Activated T-cell treated with anti-CD3 and anti-CD28 coated beads, Interleukin-2, amount 50 U/mL, for 72 hours (primary cell): ENCODE results near the gene FN3K. TPM values are rescaled to one million over a fixed set of nuclear protein-coding genes. Genes with fewer than 3 reads are reported as not detected.
A peak's percentile ranks its signal among the peaks of the same experiment; 100 is the strongest.
"Not testable (repeated sequence)": the region's sequence is repeated elsewhere in the genome, so short reads cannot be mapped to it uniquely, and the experiment has no call there.

Experiments
- ATAC-seq, 2 donors: fragments of 150-1000 bp; cut with Tn5 transposase; replicated peaks in 1 of 2; 2 replicates each; pipeline ENCODE4 v1.10.0; 2021; ENCODE audit warnings: moderate library complexity in 2 of 2, mild to moderate bottlenecking in 1 of 2
- DNase-seq, 2 donors: peaks; one replicate each; pipeline ENCODE4 v3.0.0; 2021 to 2022; ENCODE audit warnings: mixed read lengths in 1 of 2
- H3K27ac Mint-ChIP-seq: one replicate; pipeline ENCODE4 v1.8.0; 2022; ENCODE audit warnings: mild to moderate bottlenecking, moderate library complexity, mixed read lengths
- H3K27me3 Mint-ChIP-seq: one replicate; pipeline ENCODE4 v1.8.0; 2022; ENCODE audit warnings: low read depth, mixed read lengths
- H3K36me3 Mint-ChIP-seq, 2 donors: one replicate each; pipeline ENCODE4 v1.8.0; 2022; ENCODE audit warnings: mixed read lengths in 2 of 2, mild to moderate bottlenecking in 1 of 2; ENCODE audit not compliant: insufficient read depth in 2 of 2
- H3K4me1 Mint-ChIP-seq: one replicate; pipeline ENCODE4 v1.8.0; 2022; ENCODE audit warnings: low read depth, mixed read lengths
- H3K4me3 Mint-ChIP-seq, 2 donors: one replicate each; pipeline ENCODE4 v1.8.0; 2022; ENCODE audit warnings: mild to moderate bottlenecking in 2 of 2, mixed read lengths in 2 of 2, moderate library complexity in 2 of 2
- H3K9me3 Mint-ChIP-seq, 2 donors: one replicate each; pipeline ENCODE4 v1.8.0; 2022; ENCODE audit warnings: mixed read lengths in 2 of 2
- total RNA-seq, 2 donors: library from RNA; stranded (reverse); gene quantifications; one replicate each; pipeline ENCODE4 v1.2.3, GENCODE V29; 2022

The FN3K gene
- total RNA-seq, 2 donors from 2014 or later = 3.5 to 4.3 TPM

GRCh38 chr17:82732118-82732743 is 3.2 kb upstream of the FN3K start:
- ATAC-seq (no peak), DNase-seq (no peak)
- H3K4me3 Mint-ChIP-seq = no peak overlapping the region
- no peaks in the 10 kb centered on the region for H3K27me3 Mint-ChIP-seq
- H3K4me1 Mint-ChIP-seq = no peaks in the 10 kb centered on the region
- H3K9me3 Mint-ChIP-seq = peaks cover 5 to 7% of the 10 kb centered on the region in 2 donors
- H3K36me3 Mint-ChIP-seq = peaks cover 6 to 21% of the 10 kb centered on the region in 2 donors
- H3K27ac Mint-ChIP-seq = no peak overlapping the region

- no peak overlapping the region for H3K27ac Mint-ChIP-seq
- no peaks in the 10 kb centered on the region for H3K4me1 Mint-ChIP-seq
- DNase-seq (no peak), ATAC-seq (no peak)
- peaks cover 11 to 17% of the 10 kb centered on the region in 2 donors for H3K9me3 Mint-ChIP-seq
- no peak overlapping the region for H3K4me3 Mint-ChIP-seq
- no peaks in the 10 kb centered on the region for H3K27me3 Mint-ChIP-seq
- peaks cover 17 to 28% of the 10 kb centered on the region in 2 donors for H3K36me3 Mint-ChIP-seq
Observed at GRCh38 chr17:82736511-82737185, 1.2 kb downstream of the FN3K start.

GRCh38 chr17:82737967-82738877 is 2.8 kb downstream of the FN3K start:
- H3K4me3 Mint-ChIP-seq = no peak overlapping the region
- H3K4me1 Mint-ChIP-seq = no peaks in the 10 kb centered on the region
- H3K27ac Mint-ChIP-seq = no peak overlapping the region
- peaks cover 17 to 28% of the 10 kb centered on the region in 2 donors for H3K36me3 Mint-ChIP-seq
- no peaks in the 10 kb centered on the region for H3K27me3 Mint-ChIP-seq
- ATAC-seq (no peak), DNase-seq (no peak)
- peaks cover 10 to 12% of the 10 kb centered on the region in 2 donors for H3K9me3 Mint-ChIP-seq

- Mint-ChIP-seq H3K36me3 (peaks cover 13 to 21% of the 10 kb centered on the region in 2 donors), H3K27ac (no peak overlapping the region), H3K4me3 (no peak overlapping the region), H3K9me3 (peaks cover 7 to 10% of the 10 kb centered on the region in 2 donors), H3K4me1 (no peaks in the 10 kb centered on the region), H3K27me3 (no peaks in the 10 kb centered on the region)
- DNase-seq (no peak), ATAC-seq (no peak)
Observed at GRCh38 chr17:82740906-82741759, 5.7 kb downstream of the FN3K start.

GRCh38 chr17:82743344-82744219 is 8.2 kb downstream of the FN3K start:
- peaks cover 10 to 12% of the 10 kb centered on the region in 2 donors for H3K9me3 Mint-ChIP-seq
- no peak overlapping the region for H3K4me3 Mint-ChIP-seq

GRCh38 chr17:82744736-82745135 is 9.3 kb downstream of the FN3K start:
- Mint-ChIP-seq H3K36me3 (peaks cover 16 to 23% of the 10 kb centered on the region in 2 donors), H3K9me3 (peaks cover 10 to 12% of the 10 kb centered on the region in 2 donors)
- not testable (repeated sequence) for H3K4me3 Mint-ChIP-seq, H3K27me3 Mint-ChIP-seq, H3K27ac Mint-ChIP-seq, H3K4me1 Mint-ChIP-seq, ATAC-seq, DNase-seq

More at GRCh38 chr17:82743344-82744219, 8.2 kb downstream of the FN3K start:
- peaks cover 16 to 23% of the 10 kb centered on the region in 2 donors for H3K36me3 Mint-ChIP-seq
- H3K27ac Mint-ChIP-seq = no peak overlapping the region
- H3K4me1 Mint-ChIP-seq = no peaks in the 10 kb centered on the region
- ATAC-seq (no peak), DNase-seq (no peak)
- no peaks in the 10 kb centered on the region for H3K27me3 Mint-ChIP-seq

GRCh38 chr17:82745524-82745923 is 10.1 kb downstream of the FN3K start:
- Mint-ChIP-seq H3K27me3 (no peaks in the 10 kb centered on the region), H3K4me1 (no peaks in the 10 kb centered on the region), H3K36me3 (peaks cover 14 to 19% of the 10 kb centered on the region in 2 donors), H3K27ac (no peak overlapping the region), H3K9me3 (peaks cover 9 to 10% of the 10 kb centered on the region in 2 donors), H3K4me3 (no peak overlapping the region)
- ATAC-seq (no peak), DNase-seq (no peak)

- Mint-ChIP-seq H3K4me3 (no peak overlapping the region), H3K27ac (no peak overlapping the region), H3K27me3 (no peaks in the 10 kb centered on the region), H3K36me3 (peaks cover 2 to 3% of the 10 kb centered on the region in 2 donors), H3K9me3 (peaks cover 2 to 3% of the 10 kb centered on the region in 2 donors), H3K4me1 (peaks cover 13% of the 10 kb centered on the region)
- DNase-seq (no peak), ATAC-seq (no peak)
Observed at GRCh38 chr17:82748756-82749155, 13.3 kb downstream of the FN3K start.

GRCh38 chr17:82750241-82750908 is 15.0 kb downstream of the FN3K start:
- Mint-ChIP-seq H3K4me1 (peaks cover 27% of the 10 kb centered on the region), H3K9me3 (peaks cover 2 to 3% of the 10 kb centered on the region in 2 donors), H3K27ac (no peak overlapping the region), H3K27me3 (no peaks in the 10 kb centered on the region), H3K36me3 (peaks cover 2 to 3% of the 10 kb centered on the region in 2 donors), H3K4me3 (peak overlapping the region; percentile 39 to 50)
- DNase-seq (no peak), ATAC-seq (no peak)

GRCh38 chr17:82751171-82751570 is 15.8 kb downstream of the FN3K start:
- Mint-ChIP-seq H3K4me1 (peaks cover 33% of the 10 kb centered on the region), H3K27me3 (no peaks in the 10 kb centered on the region), H3K9me3 (peaks cover 2 to 3% of the 10 kb centered on the region in 2 donors), H3K27ac (no peak overlapping the region), H3K36me3 (peaks cover 2 to 6% of the 10 kb centered on the region in 2 donors), H3K4me3 (peak overlapping the region in 1 of 2 donors; percentile 50)
- DNase-seq = no peak
- ATAC-seq = peak; percentile 49 to 56
